Ishikawa (cell line): ENCODE data around the gene TMEM235.

Experiments
- CREB1 ChIP-seq: IDR thresholded peaks from 2 replicates; pipeline ENCODE4 v1.6.1; 2012; ENCODE audit warnings: low read depth
- EGR1 ChIP-seq: IDR thresholded peaks from 2 replicates; pipeline ENCODE4 v1.6.1; 2012
- EP300 ChIP-seq: IDR thresholded peaks from 2 replicates; pipeline ENCODE4 v1.6.1; 2012; ENCODE audit warnings: borderline replicate concordance
- MAX ChIP-seq: IDR thresholded peaks from 2 replicates; pipeline ENCODE4 v1.6.1; 2012
- NFIC ChIP-seq: IDR thresholded peaks from 2 replicates; pipeline ENCODE4 v1.6.1; 2012
- RAD21 ChIP-seq: IDR thresholded peaks from 2 replicates; pipeline ENCODE4 v1.6.1; 2012; ENCODE audit warnings: low read depth
- REST ChIP-seq: IDR thresholded peaks from 2 replicates; pipeline ENCODE4 v1.6.1; 2012; ENCODE audit warnings: low read depth, mild to moderate bottlenecking
- TAF1 ChIP-seq: IDR thresholded peaks from 2 replicates; pipeline ENCODE4 v1.6.1; 2012; ENCODE audit warnings: low read depth, mild to moderate bottlenecking
- TEAD4 ChIP-seq: IDR thresholded peaks from 2 replicates; pipeline ENCODE4 v1.6.1; 2012
- TF ChIP-seq, protein P1 (sequence below): IDR thresholded peaks from 2 replicates; pipeline ENCODE4 v1.6.1; 2012

DNA sequence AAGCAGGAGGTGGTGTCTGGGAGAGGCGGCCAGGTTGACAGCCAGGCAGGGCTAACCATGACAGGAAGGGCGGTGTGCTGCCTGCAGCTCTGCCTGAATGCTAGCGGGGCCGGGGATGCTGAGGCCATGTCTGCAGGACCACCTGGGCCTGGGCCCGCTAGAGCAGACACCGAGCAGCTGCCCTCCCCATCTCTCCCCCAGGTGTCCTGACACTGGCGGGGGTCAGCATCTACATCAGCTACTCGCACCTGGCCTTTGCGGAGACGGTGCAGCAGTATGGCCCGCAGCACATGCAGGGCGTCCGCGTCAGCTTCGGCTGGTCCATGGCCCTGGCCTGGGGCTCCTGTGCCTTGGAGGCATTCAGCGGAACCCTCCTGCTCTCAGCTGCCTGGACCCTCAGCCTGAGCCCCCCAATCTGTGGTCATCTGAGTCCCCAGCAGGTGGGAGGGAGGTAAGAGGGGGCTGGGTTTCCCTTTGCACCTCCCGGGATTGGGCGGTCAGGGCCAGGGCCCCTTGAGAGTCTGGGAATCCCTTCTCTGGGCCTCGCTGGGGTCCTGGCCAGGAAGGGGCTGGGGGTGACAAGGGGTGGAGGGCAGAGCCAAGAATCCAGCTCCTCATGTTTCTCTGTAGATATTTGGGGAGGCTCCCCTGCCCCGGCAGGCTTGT lies 7.5 kb downstream of the TMEM235 start:
- no peak for TF ChIP-seq REST
- no peak for TF ChIP-seq MAX
- TF ChIP-seq TAF1 = no peak
- no peak for TF ChIP-seq EGR1
- TF ChIP-seq EP300 = no peak
- TF ChIP-seq RAD21 = no peak
- no peak for TF ChIP-seq NFIC
- no peak for TF ChIP-seq TEAD4
- no peak for TF ChIP-seq CREB1
- TF ChIP-seq, protein P1, sequence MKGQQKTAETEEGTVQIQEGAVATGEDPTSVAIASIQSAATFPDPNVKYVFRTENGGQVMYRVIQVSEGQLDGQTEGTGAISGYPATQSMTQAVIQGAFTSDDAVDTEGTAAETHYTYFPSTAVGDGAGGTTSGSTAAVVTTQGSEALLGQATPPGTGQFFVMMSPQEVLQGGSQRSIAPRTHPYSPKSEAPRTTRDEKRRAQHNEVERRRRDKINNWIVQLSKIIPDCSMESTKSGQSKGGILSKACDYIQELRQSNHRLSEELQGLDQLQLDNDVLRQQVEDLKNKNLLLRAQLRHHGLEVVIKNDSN = no peak
